Stimulated activated naive B cell treated with anti-CD40 and anti-IgM and Interleukin-4, amounts not matched to agents 10 μg/mL and 1 μg/mL and 100 μg/mL, for 72 hours (primary cell): ENCODE measurements around the gene CEBPE.

Experiments
- ATAC-seq, 2 donors: fragments of 150-1000 bp; cut with Tn5 transposase; replicated peaks; 2 replicates each; pipeline ENCODE4 v1.10.0; 2021; ENCODE audit warnings: moderate library complexity in 1 of 2
- DNase-seq: peaks from one replicate; pipeline ENCODE4 v3.0.0; 2021
- H3K27ac Mint-ChIP-seq: one replicate; pipeline ENCODE4 v1.8.0; 2022; ENCODE audit warnings: mild to moderate bottlenecking, mixed read lengths
- H3K27me3 Mint-ChIP-seq, 2 donors: one replicate each; pipeline ENCODE4 v1.8.0; 2022; ENCODE audit warnings: mixed read lengths in 2 of 2
- H3K36me3 Mint-ChIP-seq, 2 donors: one replicate each; pipeline ENCODE4 v1.8.0; 2022; ENCODE audit warnings: mixed read lengths in 2 of 2, mild to moderate bottlenecking in 1 of 2
- H3K4me1 Mint-ChIP-seq, 2 donors: one replicate each; pipeline ENCODE4 v1.8.0; 2022; ENCODE audit warnings: mixed read lengths in 2 of 2, mild to moderate bottlenecking in 1 of 2
- H3K4me3 Mint-ChIP-seq, 2 donors: one replicate each; pipeline ENCODE4 v1.8.0; 2022; ENCODE audit warnings: mild to moderate bottlenecking in 2 of 2, mixed read lengths in 2 of 2, moderate library complexity in 1 of 2
- H3K9me3 Mint-ChIP-seq, 2 donors: one replicate each; pipeline ENCODE4 v1.8.0; 2022; ENCODE audit warnings: mixed read lengths in 2 of 2, mild to moderate bottlenecking in 1 of 2

Gene CEBPE

GRCh38 chr14:23095196-23096108 is 23.6 kb downstream of the CEBPE start, which contains the start of gene C14orf119:
C14orf119 (plus strand) TSS chr14:23095505; CDS start chr14:23097659, 2,154 bp downstream.
- DNase-seq (peak; percentile 100), ATAC-seq (peak; percentile 91)
- H3K36me3 Mint-ChIP-seq = peaks cover 18 to 33% of the 10 kb centered on the region in 2 donors
- no peaks in the 10 kb centered on the region for H3K9me3 Mint-ChIP-seq
- no peak within 1 kb of the TSS for H3K27ac Mint-ChIP-seq
- no peaks in the 10 kb centered on the region for H3K27me3 Mint-ChIP-seq
- H3K4me3 Mint-ChIP-seq = no peak within 1 kb of the TSS
- H3K4me1 Mint-ChIP-seq = peaks cover 27 to 31% of the 10 kb centered on the region in 2 donors

GRCh38 chr14:23094666-23095195 is 24.3 kb downstream of the CEBPE start, which contains the start of gene ACIN1:
ACIN1 (minus strand) TSS chr14:23095136; CDS start chr14:23095112, 24 bp downstream.
- Mint-ChIP-seq H3K36me3 (peaks cover 16 to 36% of the 10 kb centered on the region in 2 donors), H3K4me1 (peaks cover 22 to 24% of the 10 kb centered on the region in 2 donors), H3K9me3 (no peaks in the 10 kb centered on the region), H3K27ac (no peak within 1 kb of the TSS), H3K4me3 (no peak within 1 kb of the TSS), H3K27me3 (no peaks in the 10 kb centered on the region)
- ATAC-seq (peak; percentile 55 to 61), DNase-seq (no peak)

- H3K9me3 Mint-ChIP-seq = no peaks in the 10 kb centered on the region
- ATAC-seq = no peak
- peaks cover 22 to 24% of the 10 kb centered on the region in 2 donors for H3K4me1 Mint-ChIP-seq
These were observed 24.9 kb downstream of the CEBPE start for GRCh38 chr14:23093991-23094665.

GRCh38 chr14:23093526-23093925 is 25.5 kb downstream of the CEBPE start:
- Mint-ChIP-seq H3K4me3 (no peak overlapping the region), H3K9me3 (no peaks in the 10 kb centered on the region), H3K36me3 (peaks cover 20 to 34% of the 10 kb centered on the region in 2 donors), H3K27me3 (no peaks in the 10 kb centered on the region), H3K4me1 (peaks cover 22 to 24% of the 10 kb centered on the region in 2 donors), H3K27ac (peak overlapping the region; percentile 14)
- ATAC-seq (no peak), DNase-seq (no peak)

More at GRCh38 chr14:23093991-23094665, 24.9 kb downstream of the CEBPE start:
- Mint-ChIP-seq H3K27me3 (no peaks in the 10 kb centered on the region), H3K27ac (no peak overlapping the region), H3K4me3 (no peak overlapping the region), H3K36me3 (peaks cover 20 to 35% of the 10 kb centered on the region in 2 donors)
- no peak for DNase-seq

GRCh38 chr14:23093104-23093503 is 26.0 kb downstream of the CEBPE start:
- DNase-seq = no peak
- no peaks in the 10 kb centered on the region for H3K9me3 Mint-ChIP-seq
- peak overlapping the region in 1 of 2 donors; percentile 2 for H3K4me3 Mint-ChIP-seq
- ATAC-seq = no peak
- peaks cover 20 to 34% of the 10 kb centered on the region in 2 donors for H3K36me3 Mint-ChIP-seq
- peaks cover 22 to 24% of the 10 kb centered on the region in 2 donors for H3K4me1 Mint-ChIP-seq
- no peaks in the 10 kb centered on the region for H3K27me3 Mint-ChIP-seq
- peak overlapping the region; percentile 14 for H3K27ac Mint-ChIP-seq

GRCh38 chr14:23091294-23092225 is 27.5 kb downstream of the CEBPE start:
- ATAC-seq = no peak
- H3K4me1 Mint-ChIP-seq = peaks cover 17 to 19% of the 10 kb centered on the region in 2 donors
- H3K27me3 Mint-ChIP-seq = no peaks in the 10 kb centered on the region
- H3K27ac Mint-ChIP-seq = no peak overlapping the region
- H3K4me3 Mint-ChIP-seq = no peak overlapping the region
- H3K36me3 Mint-ChIP-seq = peaks cover 21 to 35% of the 10 kb centered on the region in 2 donors
- no peaks in the 10 kb centered on the region for H3K9me3 Mint-ChIP-seq
- no peak for DNase-seq

GRCh38 chr14:23090254-23090636 is 28.8 kb downstream of the CEBPE start:
- ATAC-seq (no peak), DNase-seq (no peak)
- Mint-ChIP-seq H3K36me3 (peaks cover 26 to 46% of the 10 kb centered on the region in 2 donors), H3K4me1 (peaks cover 20 to 29% of the 10 kb centered on the region in 2 donors), H3K9me3 (no peaks in the 10 kb centered on the region), H3K27ac (no peak overlapping the region), H3K27me3 (no peaks in the 10 kb centered on the region), H3K4me3 (no peak overlapping the region)

- H3K4me3 Mint-ChIP-seq = no peak overlapping the region
- H3K27ac Mint-ChIP-seq = peak overlapping the region; percentile 20
- H3K4me1 Mint-ChIP-seq = peaks cover 20 to 29% of the 10 kb centered on the region in 2 donors
- no peaks in the 10 kb centered on the region for H3K27me3 Mint-ChIP-seq
- ATAC-seq (no peak), DNase-seq (no peak)
- no peaks in the 10 kb centered on the region for H3K9me3 Mint-ChIP-seq
- H3K36me3 Mint-ChIP-seq = peaks cover 30 to 49% of the 10 kb centered on the region in 2 donors
These were observed 29.4 kb downstream of the CEBPE start for GRCh38 chr14:23089498-23090253.

- Mint-ChIP-seq H3K36me3 (peaks cover 26 to 43% of the 10 kb centered on the region in 2 donors), H3K4me1 (peaks cover 10 to 20% of the 10 kb centered on the region in 2 donors), H3K9me3 (no peaks in the 10 kb centered on the region), H3K27me3 (no peaks in the 10 kb centered on the region), H3K4me3 (no peak overlapping the region), H3K27ac (no peak overlapping the region)
- no peak for DNase-seq
- ATAC-seq = no peak
These were observed 32.5 kb downstream of the CEBPE start for GRCh38 chr14:23086565-23086964.

- Mint-ChIP-seq H3K4me1 (peaks cover 11 to 20% of the 10 kb centered on the region in 2 donors), H3K9me3 (no peaks in the 10 kb centered on the region), H3K27ac (peak overlapping the region; percentile 9), H3K36me3 (peaks cover 31 to 49% of the 10 kb centered on the region in 2 donors), H3K27me3 (no peaks in the 10 kb centered on the region), H3K4me3 (peak overlapping the region in 1 of 2 donors; percentile 32)
- ATAC-seq = peak; percentile 41 to 65
- no peak for DNase-seq
These were observed 33.6 kb downstream of the CEBPE start for GRCh38 chr14:23085458-23085857.

- Mint-ChIP-seq H3K27ac (peak overlapping the region; percentile 72), H3K36me3 (peaks cover 26 to 41% of the 10 kb centered on the region in 2 donors)
These were observed 38.6 kb downstream of the CEBPE start for GRCh38 chr14:23080474-23080873.

GRCh38 chr14:23079716-23080115 is 39.3 kb downstream of the CEBPE start:
- ATAC-seq = no peak

More at GRCh38 chr14:23080474-23080873, 38.6 kb downstream of the CEBPE start:
- Mint-ChIP-seq H3K4me1 (peaks cover 12 to 16% of the 10 kb centered on the region in 2 donors), H3K4me3 (no peak overlapping the region), H3K9me3 (no peaks in the 10 kb centered on the region), H3K27me3 (no peaks in the 10 kb centered on the region)
- ATAC-seq = no peak
- no peak for DNase-seq

More at GRCh38 chr14:23079716-23080115, 39.3 kb downstream of the CEBPE start:
- no peak for DNase-seq
- Mint-ChIP-seq H3K4me1 (peaks cover 14 to 15% of the 10 kb centered on the region in 2 donors), H3K27ac (peak overlapping the region; percentile 73), H3K4me3 (no peak overlapping the region), H3K9me3 (no peaks in the 10 kb centered on the region), H3K27me3 (no peaks in the 10 kb centered on the region), H3K36me3 (peaks cover 24 to 40% of the 10 kb centered on the region in 2 donors)
